Non-pigmented ciliary epithelial cell (primary cell): Measurements from ENCODE around the gene SLC8B1.
A peak's percentile ranks its signal among the peaks of the same experiment; 100 is the strongest.

Experiments used
- DNase-seq: peaks from one replicate; pipeline ENCODE4 v3.0.0-alpha.2; 2010; ENCODE audit warnings: low read depth

The SLC8B1 gene

DNA sequence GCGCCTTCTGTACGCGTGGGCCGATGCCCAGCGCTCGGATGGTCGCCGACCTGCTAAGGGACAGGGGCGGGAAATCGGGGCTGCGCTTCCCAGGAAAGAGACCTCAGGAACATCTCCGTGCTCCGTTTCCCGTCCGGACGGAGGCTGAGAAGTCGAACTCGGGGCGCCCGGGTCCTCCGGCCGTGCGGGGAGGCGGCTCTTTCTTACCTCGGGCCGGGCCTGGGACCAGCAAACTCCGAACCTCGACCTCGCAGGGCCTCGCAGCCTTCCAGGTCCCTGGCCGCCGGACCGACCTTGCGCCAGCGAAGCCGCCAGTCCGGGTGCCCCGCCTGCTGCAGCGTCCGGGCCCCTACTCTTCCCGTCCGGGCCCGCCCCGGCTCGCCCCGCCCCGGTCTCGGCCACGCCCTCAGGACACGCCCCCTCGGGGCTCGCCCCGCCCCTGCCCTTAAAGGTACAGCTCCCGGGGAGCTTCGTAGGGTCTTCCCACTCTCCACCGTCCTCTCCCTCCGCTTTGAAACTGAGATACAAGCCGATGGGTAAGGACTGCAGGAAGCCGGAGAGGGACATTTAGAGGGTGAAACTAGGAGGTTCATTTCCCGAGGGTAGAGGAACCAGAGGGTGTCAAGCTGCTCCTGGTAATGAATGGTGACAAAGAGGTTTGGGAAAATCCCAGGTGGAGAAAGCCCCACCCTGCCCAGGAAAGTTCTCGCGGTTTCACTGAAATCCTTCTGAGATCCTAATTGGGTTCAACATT lies at the start of gene SLC8B1:
Gene SLC8B1 (minus strand): TSS at position 324 of the 754 bp plus-strand sequence. CDS start 2,231 bp downstream, outside the sequence.
- no peak for DNase-seq

GRCh38 chr12:113382206-113382605 lies 47.3 kb upstream of the SLC8B1 start:
- DNase-seq, result no peak

DNA sequence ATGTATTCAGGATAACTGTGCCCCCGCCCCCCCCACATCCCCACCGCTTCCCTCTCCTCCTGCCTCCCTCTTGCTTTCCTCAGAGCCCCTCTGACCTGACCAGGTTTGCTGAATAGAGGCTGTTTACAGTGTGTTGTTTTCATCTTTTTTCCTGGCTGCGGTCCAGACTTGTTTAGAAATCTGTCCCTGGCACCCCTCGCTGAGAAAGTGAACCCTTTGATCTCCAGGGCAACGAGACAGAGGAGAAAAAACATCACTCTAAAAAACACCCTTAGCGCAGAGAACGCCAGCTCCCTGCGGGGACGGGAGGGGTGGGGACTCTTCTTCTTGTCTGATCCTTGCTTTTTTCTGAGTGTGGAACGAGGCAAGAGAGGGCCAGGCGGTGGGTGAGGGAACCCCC lies 46.3 kb upstream of the SLC8B1 start:
- DNase-seq, result no peak

- DNase-seq, result no peak
Measured at GRCh38 chr12:113378291-113378690, 43.4 kb upstream of the SLC8B1 start.

- DNase-seq, result no peak
Measured at GRCh38 chr12:113374823-113375428, 40.0 kb upstream of the SLC8B1 start.

DNA sequence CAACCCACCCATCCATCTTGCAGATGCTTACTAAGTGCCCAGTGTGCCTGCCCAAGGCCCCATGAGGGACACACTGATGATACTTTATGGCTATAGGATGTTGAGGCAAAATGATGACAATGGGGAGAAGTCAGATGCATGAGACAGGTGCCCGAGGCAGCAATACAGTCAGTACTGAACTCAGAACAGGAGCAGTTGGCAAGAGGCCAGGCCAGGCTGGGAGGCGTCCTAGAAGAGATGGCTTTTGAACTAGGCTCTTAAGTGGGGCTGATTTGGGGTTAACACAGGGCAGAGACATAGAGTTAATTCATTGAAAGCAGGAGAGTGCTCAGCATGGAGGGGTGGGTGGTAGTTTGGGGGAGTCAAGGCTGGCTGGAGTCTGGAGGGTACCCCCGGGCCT lies 39.1 kb upstream of the SLC8B1 start:
- no peak for DNase-seq

DNA sequence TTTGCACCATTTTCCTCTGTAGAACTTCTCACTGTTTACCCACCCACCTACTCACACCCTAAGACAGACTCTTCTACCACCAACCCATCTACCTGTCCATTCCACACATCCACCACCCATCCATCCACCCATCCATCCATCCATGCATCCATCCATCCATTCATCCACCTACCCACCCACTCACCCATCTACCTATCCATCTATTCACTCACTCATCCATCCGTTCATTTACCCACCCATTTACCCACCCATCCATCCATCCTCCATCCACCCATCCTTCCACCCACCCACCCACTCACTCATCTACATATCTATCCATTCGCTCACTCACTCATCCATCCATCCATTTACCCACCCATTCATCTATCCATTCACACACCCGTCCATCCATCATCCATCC lies 38.5 kb upstream of the SLC8B1 start:
- DNase-seq, result no peak

DNA sequence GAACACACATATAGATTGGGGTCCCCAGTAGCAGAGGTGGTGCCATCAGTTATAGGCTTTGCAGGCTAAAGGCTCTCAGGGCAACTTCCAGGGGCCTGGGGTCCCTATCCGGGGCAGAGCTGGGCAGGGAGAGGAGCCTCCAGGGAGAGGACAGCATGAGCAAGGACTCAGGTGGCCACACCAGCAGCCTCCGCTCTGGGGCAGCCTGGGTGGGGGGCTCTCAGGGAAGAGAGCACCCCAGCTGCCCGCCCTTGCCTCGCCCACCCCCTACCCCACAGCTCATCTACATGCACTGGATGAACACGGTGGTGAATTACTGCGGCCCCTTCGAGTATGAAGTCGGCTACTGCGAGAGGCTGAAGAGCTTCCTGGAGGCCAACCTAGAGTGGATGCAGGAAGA lies 37.5 kb upstream of the SLC8B1 start:
- no peak for DNase-seq

DNA sequence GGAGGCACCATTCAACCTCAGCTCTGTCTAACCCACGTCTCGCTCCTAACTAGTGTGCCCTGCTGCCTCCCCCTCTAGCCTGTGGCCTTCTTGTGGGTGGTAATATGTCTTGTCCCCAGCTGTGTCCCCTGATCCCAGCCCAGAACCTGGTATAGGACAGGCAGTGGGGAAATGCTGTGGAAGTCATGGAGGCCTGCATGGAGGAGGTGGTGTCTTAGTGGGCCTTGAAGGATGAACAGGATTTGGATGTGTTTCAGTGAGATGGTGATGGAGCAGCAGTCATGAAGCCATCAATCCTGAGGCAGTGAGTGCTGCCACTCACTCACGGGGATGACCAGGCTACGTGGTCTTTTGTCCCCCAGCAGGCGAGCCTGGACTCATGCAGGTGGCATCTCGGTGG lies 36.9 kb upstream of the SLC8B1 start:
- DNase-seq, result no peak

GRCh38 chr12:113370923-113371682 lies 36.2 kb upstream of the SLC8B1 start:
- no peak for DNase-seq

GRCh38 chr12:113369391-113369985 lies 34.6 kb upstream of the SLC8B1 start:
- DNase-seq, result no peak

- no peak for DNase-seq
Measured at GRCh38 chr12:113368331-113368730, 33.4 kb upstream of the SLC8B1 start.

DNA sequence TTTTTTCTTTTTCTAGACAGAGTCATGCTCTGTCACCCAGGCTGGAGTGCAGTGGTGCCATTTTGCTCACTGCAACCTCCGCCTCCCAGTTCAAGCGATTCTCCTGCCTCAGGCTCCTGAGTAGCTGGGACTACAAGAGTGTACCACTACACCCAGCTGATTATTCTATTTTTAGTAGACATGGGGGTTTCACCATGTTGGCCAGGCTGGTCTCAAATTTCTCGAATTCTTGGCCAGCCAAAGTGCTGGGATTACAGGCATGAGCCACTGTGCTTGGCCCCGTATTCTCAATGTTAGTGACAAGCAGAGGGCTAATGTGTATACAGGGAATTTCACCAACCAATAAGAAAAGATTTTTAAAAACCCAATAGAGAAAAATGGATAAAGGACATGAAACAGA lies 31.9 kb upstream of the SLC8B1 start:
- no peak for DNase-seq

GRCh38 chr12:113365639-113366395 lies 30.9 kb upstream of the SLC8B1 start:
- DNase-seq, result no peak

DNA sequence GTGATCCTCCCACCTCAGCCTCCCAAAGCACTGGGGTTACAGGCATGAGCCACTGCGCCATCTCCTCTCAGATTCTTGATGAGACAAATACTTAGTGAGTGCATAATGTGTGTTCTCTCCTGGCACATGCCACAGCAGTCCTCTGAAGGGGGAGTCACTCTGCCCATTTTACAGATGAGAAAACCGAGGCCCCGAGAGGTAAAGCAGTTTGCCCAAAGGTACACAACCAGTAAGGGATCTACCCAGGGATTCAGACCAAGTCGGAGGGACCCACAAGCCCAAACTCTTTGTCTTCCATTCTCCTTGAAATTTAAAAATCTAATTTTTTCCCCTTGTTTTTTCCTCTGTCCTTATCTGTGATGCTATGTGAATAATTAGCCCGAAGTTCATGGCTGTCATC lies 29.8 kb upstream of the SLC8B1 start:
- DNase-seq, result no peak

DNA sequence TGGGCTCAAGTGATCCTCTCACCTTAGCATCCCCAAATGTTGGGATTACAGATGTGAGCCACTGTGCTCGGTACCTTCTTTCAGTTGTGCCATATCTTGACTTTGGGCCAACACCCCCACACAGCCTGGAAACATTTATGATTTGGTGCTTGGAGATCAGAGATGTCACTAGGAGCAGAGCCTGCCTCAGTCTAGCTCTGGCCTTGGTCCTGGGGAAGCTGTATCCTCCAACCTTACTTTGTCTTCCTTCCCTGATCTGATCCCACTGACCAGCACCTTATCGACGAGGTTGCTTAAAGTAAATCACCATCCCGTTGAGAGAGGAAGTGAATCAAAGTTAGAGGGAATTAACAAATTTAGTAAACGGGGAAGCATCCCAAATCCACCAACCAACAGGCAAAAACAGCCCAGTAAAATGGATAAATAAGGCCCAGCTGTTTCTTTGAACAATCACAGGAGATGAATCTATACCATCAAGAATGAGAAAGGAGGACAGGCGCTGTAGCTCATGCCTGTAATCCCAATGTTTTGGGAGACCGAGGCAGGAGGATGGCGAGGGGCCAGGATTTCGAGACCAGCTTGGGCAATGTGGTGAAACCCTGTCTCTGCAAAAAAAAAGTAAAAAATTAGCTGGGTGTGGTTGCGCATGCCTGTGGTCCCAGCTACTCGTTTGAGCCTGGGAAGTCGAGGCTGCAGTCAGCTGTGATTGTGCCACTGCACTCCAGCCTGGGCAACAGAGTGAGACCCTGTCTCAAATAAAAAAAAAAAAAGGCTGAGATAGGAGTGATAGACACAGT lies 26.9 kb upstream of the SLC8B1 start:
- DNase-seq, result no peak

- no peak for DNase-seq
Measured at GRCh38 chr12:113359939-113360748, 25.2 kb upstream of the SLC8B1 start.

DNA sequence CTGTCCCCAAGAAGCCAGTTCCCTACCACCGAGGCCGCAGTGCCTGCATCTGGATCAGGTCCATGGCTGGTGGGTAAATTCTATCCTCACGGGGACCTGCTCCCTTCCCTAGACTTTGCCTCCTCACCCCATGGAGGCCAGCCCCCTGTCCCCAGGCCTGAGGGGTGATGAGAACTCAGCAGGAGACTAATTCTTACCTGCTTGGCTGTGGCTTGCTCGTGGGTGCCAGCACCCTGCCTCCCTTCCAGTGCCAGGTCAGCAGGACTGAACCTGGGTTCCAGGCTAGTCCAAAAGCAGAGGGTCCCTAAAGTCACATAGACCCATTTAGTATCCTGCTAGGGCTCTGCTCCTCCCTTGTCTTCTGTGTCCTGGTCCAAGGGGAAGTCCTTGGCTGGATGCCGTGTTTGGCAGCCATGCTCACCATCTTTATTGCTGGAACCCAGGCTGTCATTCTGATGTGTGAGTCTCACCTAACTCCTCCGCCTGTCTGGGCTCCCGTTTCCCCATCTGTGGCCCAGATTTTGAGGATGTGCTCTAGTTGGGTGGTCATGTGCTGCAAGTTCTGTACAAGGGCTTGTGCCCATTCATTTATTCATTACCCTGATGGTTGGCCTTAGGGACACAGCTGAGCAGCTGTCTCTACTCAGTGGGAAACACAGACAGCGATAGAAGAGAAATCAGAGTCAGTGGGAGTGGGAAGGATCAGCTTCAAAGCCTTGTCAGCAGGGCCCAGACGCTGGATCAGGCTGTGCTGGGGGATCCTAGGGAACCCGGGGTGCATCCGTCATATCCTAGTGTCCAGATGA lies 24.4 kb upstream of the SLC8B1 start:
- DNase-seq, result no peak

DNA sequence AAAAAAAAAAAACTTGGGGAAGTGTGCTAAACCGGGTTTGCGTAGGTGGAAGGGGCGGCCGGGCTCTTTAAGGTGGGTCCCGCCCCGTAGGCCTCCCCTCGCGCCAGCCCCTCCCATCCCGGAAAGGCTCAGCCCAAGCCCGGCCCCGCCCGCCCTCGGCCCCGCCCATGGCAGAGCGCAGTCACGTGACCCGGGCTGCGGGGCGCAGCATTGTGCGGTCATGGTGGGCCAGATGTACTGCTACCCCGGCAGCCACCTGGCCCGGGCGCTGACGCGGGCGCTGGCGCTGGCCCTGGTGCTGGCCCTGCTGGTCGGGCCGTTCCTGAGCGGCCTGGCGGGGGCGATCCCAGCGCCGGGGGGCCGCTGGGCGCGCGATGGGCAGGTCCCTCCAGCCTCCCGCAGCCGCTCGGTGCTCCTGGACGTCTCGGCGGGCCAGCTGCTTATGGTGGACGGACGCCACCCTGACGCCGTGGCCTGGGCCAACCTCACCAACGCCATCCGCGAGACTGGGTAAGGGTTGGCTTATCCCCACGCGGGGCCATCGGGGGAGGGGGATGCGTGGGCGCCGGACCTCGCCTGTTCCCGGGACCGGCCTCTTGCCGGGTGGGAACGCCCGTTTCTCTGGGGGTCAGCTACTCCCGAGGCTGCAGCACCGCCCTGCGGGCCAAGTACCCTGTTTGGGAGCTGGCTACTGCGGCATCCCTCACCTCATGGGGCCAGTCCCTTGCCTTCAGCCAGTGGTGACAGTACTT lies 23.6 kb upstream of the SLC8B1 start, which contains the start of gene PLBD2:
Gene PLBD2 (plus strand): TSS at position 207 of the 752 bp plus-strand sequence. CDS start 14 bp downstream, at position 221.
- DNase-seq, result peak; percentile 43
